ENCODE data around the gene HARS2. TPM values are rescaled to one million over a fixed set of nuclear protein-coding genes. Genes with fewer than 3 reads are reported as not detected.
"Not testable (repeated sequence)": the region's sequence is repeated elsewhere in the genome, so short reads cannot be mapped to it uniquely, and the experiment has no call there.

HARS2 gene
- total RNA-seq, 1 experiment from 2014 or later = 20.5 TPM

GRCh38 chr5:140707812-140708211 is 16.6 kb downstream of the HARS2 start:
- Histone ChIP-seq H3K14ac (ENCODE audit: insufficient read depth, low read length) (no peak overlapping the region), H3K23ac (ENCODE audit: insufficient read length, low read depth, low read length) (no peak overlapping the region), H3K4ac (ENCODE audit: low read depth, low read length) (no peak overlapping the region), H3K79me2 (ENCODE audit: insufficient read depth, low read length) (no peaks in the 10 kb centered on the region), H4K91ac (ENCODE audit: insufficient read length, low read depth, low read length) (no peak overlapping the region), H4K20me1 (ENCODE audit: control insufficient read depth, insufficient read depth, insufficient read length) (no peaks in the 10 kb centered on the region), H3K23me2 (ENCODE audit: insufficient read length, low read depth, low read length, poor library complexity, severe bottlenecking) (peaks cover 2% of the 10 kb centered on the region), H2BK120ac (ENCODE audit: low read depth, low read length, poor library complexity, severe bottlenecking) (no peak overlapping the region), H3K27me3 (ENCODE audit: insufficient read depth, low read length) (no peaks in the 10 kb centered on the region), H2BK5ac (ENCODE audit: insufficient read length, low read length) (no peak overlapping the region), H2AFZ (ENCODE audit: low read length) (no peak overlapping the region), H4K5ac (ENCODE audit: insufficient read length, low read depth, low read length) (no peak overlapping the region), H3K27ac (ENCODE audit: insufficient read length, low read depth, low read length) (no peak overlapping the region), H3K9ac (ENCODE audit: extremely low read depth, insufficient read length, low read length) (no peak overlapping the region), H2BK20ac (ENCODE audit: low read depth, low read length, poor library complexity, severe bottlenecking) (no peak overlapping the region), H4K8ac (replicated peaks; ENCODE audit: insufficient read length, low read depth, low read length) (no peak overlapping the region), H3K4me2 (ENCODE audit: insufficient read depth, insufficient read length, low read length) (no peak overlapping the region), H2BK15ac (ENCODE audit: low read depth, low read length) (no peak overlapping the region), H3K4me1 (ENCODE audit: insufficient read depth, low read length) (no peaks in the 10 kb centered on the region), H3K56ac (ENCODE audit: insufficient read length, low read depth, low read length) (no peak overlapping the region), H3T11ph (ENCODE audit: low read length) (no peak overlapping the region), H3K79me1 (ENCODE audit: insufficient read depth, low read depth, low read length, poor library complexity, severe bottlenecking) (no peaks in the 10 kb centered on the region), H2AK5ac (ENCODE audit: insufficient read length, low read length) (no peak overlapping the region), H3K9me3 (ENCODE audit: control insufficient read depth, low read depth, low read length) (no peaks in the 10 kb centered on the region), H2BK12ac (ENCODE audit: insufficient read length, low read depth, low read length) (no peak overlapping the region), H3K18ac (ENCODE audit: insufficient read length, low read depth, low read length) (no peak overlapping the region)
- H3K4me1 Mint-ChIP-seq = peaks cover 6 to 12% of the 10 kb centered on the region in 2 experiments
- H3K4me3 Mint-ChIP-seq = no peak overlapping the region
- H3K27me3 Mint-ChIP-seq (ENCODE audit: low read depth) = peaks cover 3% of the 10 kb centered on the region; the same call in 1 of the 2 replicates
- H3K36me3 Mint-ChIP-seq (ENCODE audit: insufficient read depth in 1 of 3, low read depth in 3 of 3) = peaks cover 24 to 43% (median 33%) of the 10 kb centered on the region in 3 experiments
- TF ChIP-seq, protein P1, sequence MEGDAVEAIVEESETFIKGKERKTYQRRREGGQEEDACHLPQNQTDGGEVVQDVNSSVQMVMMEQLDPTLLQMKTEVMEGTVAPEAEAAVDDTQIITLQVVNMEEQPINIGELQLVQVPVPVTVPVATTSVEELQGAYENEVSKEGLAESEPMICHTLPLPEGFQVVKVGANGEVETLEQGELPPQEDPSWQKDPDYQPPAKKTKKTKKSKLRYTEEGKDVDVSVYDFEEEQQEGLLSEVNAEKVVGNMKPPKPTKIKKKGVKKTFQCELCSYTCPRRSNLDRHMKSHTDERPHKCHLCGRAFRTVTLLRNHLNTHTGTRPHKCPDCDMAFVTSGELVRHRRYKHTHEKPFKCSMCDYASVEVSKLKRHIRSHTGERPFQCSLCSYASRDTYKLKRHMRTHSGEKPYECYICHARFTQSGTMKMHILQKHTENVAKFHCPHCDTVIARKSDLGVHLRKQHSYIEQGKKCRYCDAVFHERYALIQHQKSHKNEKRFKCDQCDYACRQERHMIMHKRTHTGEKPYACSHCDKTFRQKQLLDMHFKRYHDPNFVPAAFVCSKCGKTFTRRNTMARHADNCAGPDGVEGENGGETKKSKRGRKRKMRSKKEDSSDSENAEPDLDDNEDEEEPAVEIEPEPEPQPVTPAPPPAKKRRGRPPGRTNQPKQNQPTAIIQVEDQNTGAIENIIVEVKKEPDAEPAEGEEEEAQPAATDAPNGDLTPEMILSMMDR (conservative IDR thresholded peaks at IDR 0.05) = no peak
- no peak overlapping the region for H3K27ac Mint-ChIP-seq
- H3K9me3 Mint-ChIP-seq = no peaks in the 10 kb centered on the region; a peak in 1 of 5 replicates
- no CpG with 5 or more reads among the region's 4 CpGs for WGBS (ENCODE audit: extremely low coverage, insufficient read length, low lambda C conversion rate)
- DNase-seq = no peak

DNA sequence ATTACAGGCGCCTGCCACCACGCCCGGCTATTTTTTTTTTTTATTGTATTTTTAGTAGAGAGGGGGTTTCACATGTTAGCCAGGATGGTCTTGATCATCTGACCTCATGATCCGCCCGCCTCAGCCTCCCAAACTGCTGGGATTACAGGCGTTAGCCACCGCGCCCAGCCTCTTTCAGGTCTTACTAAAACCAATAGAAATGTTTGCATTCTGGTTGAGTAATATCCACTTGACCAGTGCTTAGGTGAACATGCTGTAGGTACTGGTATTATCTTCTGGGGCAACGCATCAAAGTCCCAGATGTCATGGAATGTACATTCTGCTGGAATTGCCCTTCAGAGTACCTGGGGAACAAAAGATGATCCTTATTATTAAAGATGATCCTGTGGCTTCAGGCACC is 17.5 kb downstream of the HARS2 start:
- H3K4me2 ChIP-seq (ENCODE audit: insufficient read depth, insufficient read length, low read length); H3K14ac ChIP-seq (ENCODE audit: insufficient read depth, low read length); DNase-seq; H3K4ac ChIP-seq (ENCODE audit: low read depth, low read length); H4K20me1 ChIP-seq (ENCODE audit: control insufficient read depth, insufficient read depth, insufficient read length); H3K27me3 Mint-ChIP-seq (ENCODE audit: low read depth); H4K5ac ChIP-seq (ENCODE audit: insufficient read length, low read depth, low read length); H3K23me2 ChIP-seq (ENCODE audit: insufficient read length, low read depth, low read length, poor library complexity, severe bottlenecking); H3K79me2 ChIP-seq (ENCODE audit: insufficient read depth, low read length); H3K23ac ChIP-seq (ENCODE audit: insufficient read length, low read depth, low read length); H4K8ac ChIP-seq (replicated peaks; ENCODE audit: insufficient read length, low read depth, low read length); H3K9me3 ChIP-seq (ENCODE audit: control insufficient read depth, low read depth, low read length); H4K91ac ChIP-seq (ENCODE audit: insufficient read length, low read depth, low read length); H2AFZ ChIP-seq (ENCODE audit: low read length); H3K27me3 ChIP-seq (ENCODE audit: insufficient read depth, low read length); H3K27ac Mint-ChIP-seq; H3K27ac ChIP-seq (ENCODE audit: insufficient read length, low read depth, low read length); H3K56ac ChIP-seq (ENCODE audit: insufficient read length, low read depth, low read length); H2BK15ac ChIP-seq (ENCODE audit: low read depth, low read length); H2AK5ac ChIP-seq (ENCODE audit: insufficient read length, low read length); H3K9me3 Mint-ChIP-seq; H2BK120ac ChIP-seq (ENCODE audit: low read depth, low read length, poor library complexity, severe bottlenecking); H3K18ac ChIP-seq (ENCODE audit: insufficient read length, low read depth, low read length); H2BK20ac ChIP-seq (ENCODE audit: low read depth, low read length, poor library complexity, severe bottlenecking); H3K9ac ChIP-seq (ENCODE audit: extremely low read depth, insufficient read length, low read length); H3K4me3 Mint-ChIP-seq; H2BK5ac ChIP-seq (ENCODE audit: insufficient read length, low read length); H3K79me1 ChIP-seq (ENCODE audit: insufficient read depth, low read depth, low read length, poor library complexity, severe bottlenecking); H3T11ph ChIP-seq (ENCODE audit: low read length); H2BK12ac ChIP-seq (ENCODE audit: insufficient read length, low read depth, low read length); H3K4me1 ChIP-seq (ENCODE audit: insufficient read depth, low read length): not testable (repeated sequence)
- no CpG with 5 or more reads among the region's 9 CpGs for WGBS (ENCODE audit: extremely low coverage, insufficient read length, low lambda C conversion rate)
- Mint-ChIP-seq H3K36me3 (ENCODE audit: insufficient read depth in 1 of 3, low read depth in 3 of 3) (peaks cover 18 to 33% (median 27%) of the 10 kb centered on the region in 3 experiments), H3K4me1 (peaks cover 6 to 12% of the 10 kb centered on the region in 2 experiments)

Measured in H9 (cell line).